Measurements from ENCODE around the gene GALNT9.

Gene GALNT9

DNA sequence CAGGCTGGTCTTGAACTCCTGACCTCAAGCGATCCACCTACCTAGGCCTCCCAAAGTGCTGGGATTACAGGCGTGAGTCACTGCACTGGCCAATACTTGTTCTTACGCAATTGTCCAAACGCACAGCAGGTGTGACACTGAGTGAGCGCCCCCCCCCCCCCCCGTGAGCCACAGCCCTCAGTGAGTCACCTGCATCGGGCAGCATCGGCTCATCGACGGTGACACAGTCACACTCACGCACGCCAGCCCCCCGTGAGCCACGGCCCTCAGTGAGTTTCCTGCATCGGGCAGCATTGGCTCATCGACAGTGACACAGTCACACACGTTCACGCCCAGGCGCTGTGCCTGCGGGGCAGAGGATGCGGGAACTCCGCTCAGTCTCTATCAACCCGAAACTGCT is 42.5 kb downstream of the GALNT9 start:
- intact Hi-C loops (cut with micrococcal nuclease), result no loop called here
- no peaks in the 10 kb centered on the region for H3K36me3 Mint-ChIP-seq (ENCODE audit: low read depth)
- no peak overlapping the region for H3K4me3 Mint-ChIP-seq
- H3K27me3 Mint-ChIP-seq, result peaks cover 55% of the 10 kb centered on the region
- peaks cover 5% of the 10 kb centered on the region for H3K4me1 Mint-ChIP-seq (ENCODE audit: low read depth)
- peaks cover 7% of the 10 kb centered on the region for H3K9me3 Mint-ChIP-seq
- H3K27ac Mint-ChIP-seq, result no peak overlapping the region

DNA sequence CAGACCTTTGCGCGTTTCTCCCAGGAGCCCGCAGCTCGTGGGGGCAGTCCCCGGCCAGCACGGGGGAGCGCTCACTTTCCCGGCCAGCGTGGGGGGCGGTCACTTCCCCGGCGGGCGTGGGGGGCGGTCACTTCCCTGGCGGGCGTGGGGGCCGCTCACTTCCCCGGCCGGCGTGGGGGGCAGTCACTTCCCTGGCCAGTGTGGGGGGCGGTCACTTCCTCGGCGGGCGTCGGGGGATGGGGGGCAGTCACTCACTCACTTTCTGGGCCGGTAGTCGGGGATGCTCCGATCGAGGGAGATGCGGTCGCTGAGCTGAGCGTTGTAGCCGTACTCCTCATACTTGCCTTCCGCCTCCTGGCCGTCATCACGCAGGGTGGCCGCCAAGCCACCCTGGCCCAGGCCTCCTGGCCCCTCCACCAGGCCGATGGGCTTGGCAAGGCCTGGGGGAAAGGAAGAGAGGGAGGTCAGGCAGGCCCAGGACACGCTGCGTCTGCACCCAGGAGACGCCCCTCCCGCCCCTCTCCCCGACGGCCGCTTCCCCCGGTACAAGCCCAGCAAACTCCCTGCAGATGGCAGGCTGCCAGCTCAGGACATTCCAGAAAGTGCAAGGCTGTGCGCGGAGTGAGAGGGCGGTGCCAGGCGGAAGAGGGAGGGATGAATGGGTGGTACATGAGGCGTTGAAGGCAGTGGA is 43.3 kb downstream of the GALNT9 start:
- H3K4me3 Mint-ChIP-seq, result no peak overlapping the region
- intact Hi-C loops (cut with micrococcal nuclease), result no loop called here
- no peaks in the 10 kb centered on the region for H3K36me3 Mint-ChIP-seq (ENCODE audit: low read depth)
- no peak overlapping the region for H3K27ac Mint-ChIP-seq
- H3K9me3 Mint-ChIP-seq, result no peaks in the 10 kb centered on the region
- peaks cover 55% of the 10 kb centered on the region for H3K27me3 Mint-ChIP-seq
- H3K4me1 Mint-ChIP-seq (ENCODE audit: low read depth), result peaks cover 5% of the 10 kb centered on the region

DNA sequence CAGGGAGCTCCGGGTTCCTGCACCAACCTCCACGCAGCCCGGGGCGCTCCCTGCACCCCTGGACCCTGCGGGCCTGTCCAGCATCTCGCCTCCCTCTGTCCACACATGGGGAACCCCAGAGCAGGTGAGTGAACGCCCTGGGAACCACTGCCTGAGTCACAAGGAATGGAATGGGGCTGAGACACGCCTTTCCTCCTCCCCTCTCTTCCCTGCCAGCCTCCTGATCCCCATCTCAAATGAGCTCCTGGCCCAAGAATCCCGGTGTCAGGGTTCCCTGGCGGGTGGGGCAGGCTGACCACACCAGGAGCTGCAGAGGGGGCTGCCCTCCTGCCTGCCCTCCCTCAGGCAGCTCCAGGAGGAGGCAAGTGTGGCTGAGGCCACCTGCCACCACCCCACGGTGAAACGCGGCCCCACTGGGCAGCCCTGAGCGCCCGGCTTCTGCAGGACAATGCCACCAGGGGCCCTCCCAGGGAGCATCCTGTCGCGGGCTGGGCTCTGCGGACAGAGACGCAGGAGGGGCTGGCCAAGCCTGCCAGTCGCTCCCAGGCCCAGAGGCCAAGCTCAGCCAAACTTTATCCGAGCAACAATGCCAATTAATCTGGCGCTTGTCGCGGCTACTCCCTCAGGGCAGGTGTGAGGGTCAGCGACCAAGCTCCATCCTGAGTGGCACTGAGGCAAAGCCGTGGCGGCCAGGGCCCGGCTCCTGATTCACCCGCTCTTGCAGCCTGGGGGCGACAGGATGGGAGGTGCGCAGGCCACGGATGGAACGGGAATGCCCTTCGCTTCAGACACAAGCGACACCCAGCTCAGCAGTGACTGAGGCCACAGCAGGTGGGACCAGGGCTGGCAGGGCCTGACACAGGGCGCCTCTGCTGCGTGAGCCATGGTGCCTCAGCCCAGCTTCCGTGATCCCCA is 44.3 kb downstream of the GALNT9 start:
- H3K27me3 Mint-ChIP-seq, result peaks cover 57% of the 10 kb centered on the region
- no peak overlapping the region for H3K27ac Mint-ChIP-seq
- H3K4me1 Mint-ChIP-seq (ENCODE audit: low read depth), result peaks cover 5% of the 10 kb centered on the region
- no peak overlapping the region for H3K4me3 Mint-ChIP-seq
- intact Hi-C loops (cut with micrococcal nuclease), result no loop called here
- no peaks in the 10 kb centered on the region for H3K9me3 Mint-ChIP-seq
- no peaks in the 10 kb centered on the region for H3K36me3 Mint-ChIP-seq (ENCODE audit: low read depth)

DNA sequence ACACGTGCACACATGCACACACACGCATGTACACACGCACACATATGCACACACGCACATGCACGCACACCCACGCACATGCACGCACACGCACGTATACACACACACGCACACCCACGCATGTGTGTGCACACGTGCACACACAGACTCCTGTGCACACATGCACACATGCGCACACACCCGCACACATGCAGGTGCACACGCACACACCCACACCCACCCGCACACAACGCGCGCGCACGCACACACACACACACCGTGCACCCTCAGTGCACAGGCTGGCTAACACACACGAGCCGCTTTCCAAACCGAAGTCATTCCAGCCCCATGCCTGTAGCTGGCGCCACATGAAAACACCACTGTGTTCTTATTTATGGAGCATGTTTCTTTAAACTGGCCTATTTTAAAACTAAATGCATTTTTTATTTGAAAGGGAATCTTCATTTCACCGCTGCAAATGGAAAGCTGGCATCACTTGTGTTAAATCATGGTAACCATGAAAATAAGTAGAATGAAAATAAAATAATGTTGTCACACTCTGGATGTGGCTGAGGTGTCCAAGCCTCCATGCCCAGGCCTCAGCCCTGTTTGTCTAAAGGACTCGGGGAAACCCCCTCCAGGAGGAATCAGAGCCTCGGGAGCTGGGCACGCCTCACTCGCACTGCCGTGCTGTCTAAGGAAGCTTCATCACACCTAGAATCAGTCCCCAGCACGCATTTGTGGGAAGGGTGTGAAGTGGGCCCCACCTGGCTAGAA is 45.1 kb downstream of the GALNT9 start:
- Mint-ChIP-seq H3K27me3 (peaks cover 65% of the 10 kb centered on the region), H3K27ac (no peak overlapping the region), H3K4me3 (no peak overlapping the region), H3K9me3 (no peaks in the 10 kb centered on the region), H3K4me1 (ENCODE audit: low read depth) (peaks cover 5% of the 10 kb centered on the region), H3K36me3 (ENCODE audit: low read depth) (no peaks in the 10 kb centered on the region)
- intact Hi-C loops (cut with micrococcal nuclease), result no loop called here

DNA sequence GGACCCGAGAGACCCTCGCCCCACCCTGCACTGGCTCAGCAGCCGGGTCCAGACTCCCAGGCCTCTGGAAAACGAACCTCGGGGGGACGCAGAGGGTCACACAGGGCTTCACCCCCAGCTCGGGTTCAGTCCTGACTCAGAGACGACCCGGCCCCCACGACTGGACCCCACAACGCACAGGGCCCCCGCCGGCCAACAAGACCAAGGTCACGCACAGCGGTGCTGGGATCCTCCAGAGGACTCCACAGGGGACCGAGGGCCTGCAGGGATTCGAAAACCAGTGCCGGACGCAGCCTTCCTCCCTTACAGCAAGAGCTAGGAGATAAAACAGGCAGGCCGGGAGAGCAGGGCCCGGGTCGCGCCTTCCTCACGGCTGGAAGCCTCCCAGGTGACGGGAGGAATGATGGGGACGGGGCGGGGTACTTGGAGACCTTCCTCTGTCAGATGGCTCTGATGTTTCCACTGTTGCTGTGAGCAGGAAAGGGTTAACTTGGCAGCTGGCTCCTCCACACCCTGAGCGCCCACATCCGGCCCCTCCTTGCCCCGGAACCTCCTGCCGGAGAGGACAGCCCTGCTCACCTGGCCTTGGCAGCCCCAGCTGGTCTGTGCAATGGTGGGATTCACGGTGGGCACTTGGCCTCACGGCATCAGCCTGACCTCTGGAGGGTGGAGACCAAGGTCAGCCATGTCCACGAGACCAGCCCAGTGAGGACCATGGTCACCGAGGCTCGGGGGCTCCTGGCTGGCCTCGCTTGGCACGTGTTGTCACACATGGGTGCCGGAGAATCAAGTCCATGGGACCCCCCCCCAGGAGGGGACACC is 46.2 kb downstream of the GALNT9 start:
- no peaks in the 10 kb centered on the region for H3K36me3 Mint-ChIP-seq (ENCODE audit: low read depth)
- no peak overlapping the region for H3K4me3 Mint-ChIP-seq
- H3K4me1 Mint-ChIP-seq (ENCODE audit: low read depth), result peaks cover 5% of the 10 kb centered on the region
- H3K27ac Mint-ChIP-seq, result no peak overlapping the region
- intact Hi-C loops (cut with micrococcal nuclease), result no loop called here
- peaks cover 70% of the 10 kb centered on the region for H3K27me3 Mint-ChIP-seq
- H3K9me3 Mint-ChIP-seq, result no peaks in the 10 kb centered on the region

DNA sequence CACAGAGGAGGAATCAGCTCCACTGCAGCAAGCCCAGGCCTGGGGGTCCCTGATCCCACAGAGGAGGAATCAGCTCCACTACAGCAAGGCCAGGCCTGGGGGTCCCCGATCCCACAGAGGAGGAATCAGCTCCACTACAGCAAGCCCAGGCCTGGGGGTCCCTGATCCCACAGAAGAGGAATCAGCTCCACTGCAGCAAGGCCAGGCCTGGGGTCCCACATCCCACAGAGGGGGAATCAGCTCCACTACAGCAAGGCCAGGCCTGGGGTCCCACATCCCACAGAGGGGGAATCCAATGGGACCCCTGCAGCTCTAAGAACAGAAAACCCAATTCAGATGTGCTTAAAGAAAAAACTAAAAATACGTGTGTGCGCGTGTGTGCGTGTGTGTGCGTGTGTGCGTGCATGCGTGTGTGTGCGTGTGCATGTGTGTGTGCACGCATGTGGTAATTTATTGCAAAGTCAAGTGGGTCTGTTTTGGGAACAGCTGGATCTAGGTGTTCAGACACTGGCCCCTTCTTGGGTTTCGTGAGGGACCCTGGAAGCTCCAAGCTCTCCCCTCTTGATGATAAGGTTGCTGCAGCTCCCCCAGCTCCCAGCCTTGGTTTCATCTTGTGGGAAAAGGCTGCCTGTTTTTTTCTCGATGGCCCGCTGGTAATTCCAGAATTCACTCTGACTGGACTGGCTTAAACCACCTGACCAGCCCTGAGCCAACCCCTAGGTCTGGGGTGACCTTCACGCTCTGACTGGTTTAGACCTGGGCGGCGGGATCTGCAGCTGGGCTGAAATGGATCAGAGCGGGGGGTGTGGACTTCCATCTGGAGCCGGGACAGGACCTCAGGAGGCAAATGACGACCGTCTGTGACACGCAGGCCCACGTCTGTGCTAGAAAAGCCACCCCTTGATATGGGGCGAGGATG is 47.1 kb downstream of the GALNT9 start:
- Mint-ChIP-seq H3K4me3 (no peak overlapping the region), H3K27ac (no peak overlapping the region), H3K27me3 (peaks cover 70% of the 10 kb centered on the region), H3K4me1 (ENCODE audit: low read depth) (peaks cover 5% of the 10 kb centered on the region), H3K36me3 (ENCODE audit: low read depth) (no peaks in the 10 kb centered on the region), H3K9me3 (no peaks in the 10 kb centered on the region)
- intact Hi-C loops (cut with micrococcal nuclease), result no loop called here

DNA sequence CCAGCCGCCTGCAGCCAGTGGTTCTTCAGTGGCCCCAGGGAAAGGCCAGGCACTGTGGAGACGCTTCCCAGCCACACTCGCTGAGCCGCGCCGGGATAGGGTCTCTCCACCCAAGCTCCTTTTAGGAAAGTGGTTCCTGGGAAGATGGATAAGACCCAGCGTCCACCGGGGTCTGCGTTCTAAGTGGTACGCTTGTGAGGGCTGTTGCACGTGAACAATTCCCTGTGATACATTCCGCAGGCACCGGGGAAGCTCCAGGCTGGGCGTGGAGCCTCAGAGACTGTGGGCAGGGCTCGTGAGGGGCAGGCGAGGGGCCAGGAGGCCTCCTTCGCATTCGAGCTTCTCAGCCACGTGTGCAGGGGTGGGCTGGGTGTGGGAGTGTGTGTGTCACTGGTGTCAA is 48.4 kb downstream of the GALNT9 start:
- intact Hi-C loops (cut with micrococcal nuclease), result no loop called here
- Mint-ChIP-seq H3K4me1 (ENCODE audit: low read depth) (peaks cover 5% of the 10 kb centered on the region), H3K36me3 (ENCODE audit: low read depth) (no peaks in the 10 kb centered on the region), H3K4me3 (no peak overlapping the region), H3K9me3 (no peaks in the 10 kb centered on the region), H3K27ac (no peak overlapping the region), H3K27me3 (peaks cover 63% of the 10 kb centered on the region)

DNA sequence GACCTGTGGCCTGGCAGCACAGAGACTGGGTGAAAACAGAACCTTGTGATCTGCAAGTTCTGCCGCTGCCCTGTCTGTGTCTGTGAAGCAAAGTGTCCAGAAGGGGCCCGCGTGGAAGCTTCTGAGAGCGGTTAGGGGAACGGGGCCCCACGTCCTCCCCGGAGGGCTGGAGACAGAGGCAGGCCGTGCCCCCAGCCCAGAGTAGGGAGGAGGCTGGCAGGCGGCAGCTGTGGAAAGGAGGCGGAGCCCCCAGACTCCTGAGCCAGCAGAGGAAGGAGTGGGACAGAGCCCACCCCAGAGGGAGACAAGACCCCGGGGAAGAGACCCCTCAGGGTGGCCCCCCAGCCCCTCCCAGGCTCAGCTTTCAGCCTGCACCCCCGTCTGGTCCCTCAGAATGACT is 49.0 kb downstream of the GALNT9 start:
- peaks cover under 1% of the 10 kb centered on the region for H3K4me1 Mint-ChIP-seq (ENCODE audit: low read depth)
- H3K27ac Mint-ChIP-seq, result no peak overlapping the region
- H3K9me3 Mint-ChIP-seq, result no peaks in the 10 kb centered on the region
- H3K36me3 Mint-ChIP-seq (ENCODE audit: low read depth), result no peaks in the 10 kb centered on the region
- H3K4me3 Mint-ChIP-seq, result no peak overlapping the region
- intact Hi-C loops (cut with micrococcal nuclease), result no loop called here
- peaks cover 59% of the 10 kb centered on the region for H3K27me3 Mint-ChIP-seq

DNA sequence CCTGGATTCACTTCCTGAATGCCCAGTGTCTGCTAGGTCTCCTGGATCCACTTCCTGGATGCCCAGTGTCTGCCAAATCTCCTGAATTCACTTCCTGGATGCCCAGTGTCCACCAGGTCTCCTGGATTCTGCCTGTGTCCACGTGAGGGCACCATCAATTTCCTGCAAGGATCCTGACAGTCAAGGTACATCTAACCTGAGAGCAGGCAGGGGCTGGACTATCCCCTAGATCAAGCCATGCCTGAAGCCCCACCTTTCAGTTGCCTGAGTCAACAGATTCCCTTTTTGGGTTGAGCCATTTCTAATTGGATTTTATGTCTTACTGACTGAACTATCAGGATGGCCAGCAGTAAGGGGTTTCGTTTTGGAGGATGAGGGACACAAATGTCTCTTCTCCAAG is 49.5 kb downstream of the GALNT9 start:
- H3K27ac Mint-ChIP-seq, result no peak overlapping the region
- peaks cover 56% of the 10 kb centered on the region for H3K27me3 Mint-ChIP-seq
- H3K36me3 Mint-ChIP-seq (ENCODE audit: low read depth), result no peaks in the 10 kb centered on the region
- H3K4me1 Mint-ChIP-seq (ENCODE audit: low read depth), result no peaks in the 10 kb centered on the region
- H3K4me3 Mint-ChIP-seq, result no peak overlapping the region
- no peaks in the 10 kb centered on the region for H3K9me3 Mint-ChIP-seq
- intact Hi-C loops (cut with micrococcal nuclease), result no loop called here

DNA sequence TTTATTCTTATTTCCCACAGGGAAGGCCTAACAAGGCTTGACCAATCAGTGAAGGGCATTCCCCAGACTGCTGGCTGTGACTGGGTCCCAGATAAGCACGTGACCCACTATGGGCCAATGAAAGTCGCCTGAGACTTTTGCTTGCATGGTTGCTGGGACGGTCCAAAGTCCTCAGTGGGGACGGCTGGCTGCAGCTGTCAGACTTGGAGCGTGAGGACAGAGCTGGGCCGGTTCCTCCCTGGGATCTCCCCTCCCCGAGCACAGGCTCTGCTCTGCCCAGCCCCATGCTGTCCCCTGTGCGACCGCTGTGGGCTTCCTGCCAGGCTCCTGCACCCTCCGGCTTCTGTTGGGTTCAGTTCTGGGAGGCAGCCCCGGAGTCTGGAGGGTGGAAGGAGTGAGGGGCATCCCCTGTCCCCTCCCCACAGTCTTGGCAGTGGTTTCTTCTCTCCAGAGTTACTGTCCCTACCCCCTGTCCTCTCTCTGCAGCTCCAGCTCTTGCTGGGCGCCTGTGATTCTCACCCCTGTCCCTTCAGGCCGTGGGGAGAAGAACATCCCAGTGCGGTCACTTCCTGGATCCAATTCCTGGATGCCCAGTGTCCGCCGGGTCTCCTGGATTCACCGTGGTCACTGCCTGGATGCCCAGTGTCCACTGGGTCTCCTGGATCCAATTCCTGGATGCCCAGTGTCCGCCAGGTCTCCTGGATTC is 50.1 kb downstream of the GALNT9 start:
- Mint-ChIP-seq H3K9me3 (no peaks in the 10 kb centered on the region), H3K27me3 (peaks cover 51% of the 10 kb centered on the region), H3K27ac (no peak overlapping the region), H3K4me1 (ENCODE audit: low read depth) (no peaks in the 10 kb centered on the region), H3K36me3 (ENCODE audit: low read depth) (no peaks in the 10 kb centered on the region), H3K4me3 (no peak overlapping the region)
- intact Hi-C loops (cut with micrococcal nuclease), result no loop called here

DNA sequence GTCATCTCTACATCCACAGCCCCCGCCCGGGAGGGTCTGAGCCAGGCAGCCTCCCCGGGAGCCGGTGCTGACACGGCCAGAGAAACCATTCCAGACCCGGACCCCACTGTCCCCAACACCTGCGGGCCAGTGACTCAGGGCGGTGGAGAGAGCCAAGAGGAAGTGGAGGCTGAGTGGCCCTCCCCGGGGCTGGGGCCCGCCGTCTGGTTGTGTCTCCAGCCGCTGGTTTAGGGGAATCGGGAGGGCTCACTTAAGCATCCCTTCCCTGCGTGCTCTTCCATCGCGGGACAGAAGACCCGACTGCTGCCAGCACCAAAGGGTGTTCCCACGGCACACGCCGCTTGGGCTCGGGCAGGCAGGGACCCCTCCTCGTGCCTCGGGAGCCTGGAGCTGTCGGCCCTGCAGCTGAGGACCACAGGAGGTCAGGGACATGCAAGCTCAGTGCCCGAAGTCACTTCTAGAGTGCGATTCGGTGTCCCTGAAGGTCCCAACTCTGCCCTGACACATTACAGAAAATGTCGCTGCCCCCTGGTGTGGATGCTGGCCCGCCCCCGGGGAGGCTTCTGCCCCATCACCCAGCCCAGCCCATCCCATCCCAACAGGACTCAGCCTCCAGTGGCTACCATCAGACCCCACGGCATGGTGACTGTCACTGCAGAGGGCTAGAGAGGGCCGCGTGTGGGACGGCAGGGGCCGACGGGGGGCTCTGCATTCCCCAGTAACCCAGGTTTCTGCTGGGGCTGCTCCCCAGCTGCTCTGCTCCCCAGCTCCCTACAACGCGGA is 50.8 kb downstream of the GALNT9 start:
- Mint-ChIP-seq H3K27me3 (peaks cover 43% of the 10 kb centered on the region), H3K4me1 (ENCODE audit: low read depth) (no peaks in the 10 kb centered on the region), H3K4me3 (no peak overlapping the region), H3K27ac (no peak overlapping the region), H3K9me3 (no peaks in the 10 kb centered on the region), H3K36me3 (ENCODE audit: low read depth) (no peaks in the 10 kb centered on the region)
- intact Hi-C loops (cut with micrococcal nuclease), result no loop called here

DNA sequence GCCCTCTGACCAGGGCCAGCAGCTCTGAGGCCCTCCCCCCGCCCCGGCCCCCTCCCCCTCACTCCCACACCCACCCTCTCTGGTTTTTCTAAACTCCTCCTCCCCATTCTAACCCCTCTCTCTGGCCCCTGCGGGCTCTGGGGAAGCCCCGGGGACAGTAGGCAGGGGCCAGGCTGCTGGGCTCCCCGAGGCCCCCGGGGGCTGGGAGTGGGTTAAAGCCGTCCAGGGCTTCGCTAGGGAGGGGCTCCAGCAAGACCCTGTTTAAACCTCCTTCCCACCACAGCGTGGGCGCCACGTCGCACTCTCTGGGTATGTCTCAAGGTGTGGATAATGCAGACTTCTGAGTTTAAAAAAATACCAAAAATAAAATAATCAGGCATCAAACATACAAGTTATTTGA is 51.4 kb downstream of the GALNT9 start:
- intact Hi-C loops (cut with micrococcal nuclease), result no loop called here
- peaks cover 38% of the 10 kb centered on the region for H3K27me3 Mint-ChIP-seq
- no peaks in the 10 kb centered on the region for H3K9me3 Mint-ChIP-seq
- no peaks in the 10 kb centered on the region for H3K4me1 Mint-ChIP-seq (ENCODE audit: low read depth)
- no peak overlapping the region for H3K4me3 Mint-ChIP-seq
- H3K27ac Mint-ChIP-seq, result no peak overlapping the region
- H3K36me3 Mint-ChIP-seq (ENCODE audit: low read depth), result no peaks in the 10 kb centered on the region

All from dendritic cell treated with granulocyte-macrophage colony-stimulating factor and Interleukin-4, amounts not matched to agents 40 ng/mL and 50 ng/mL, for 4 days (primary cell).